Ovary (tissue), 9 donors: Measurements from ENCODE around the gene LRP1. TPM values are rescaled to one million over a fixed set of nuclear protein-coding genes. Genes with fewer than 3 reads are reported as not detected.

Experiments
- DNase-seq, 5 donors: peaks; one replicate each; pipeline ENCODE4 v3.0.0-alpha.2; 2019 to 2020
- H3K27ac ChIP-seq, 2 donors: fragments of 200-600 bp; one replicate each; pipeline versions ENCODE4 v1.5.1 to v1.8.0; 2019 to 2022
- H3K27me3 ChIP-seq: fragments of 200-600 bp; one replicate; pipeline ENCODE4 v1.8.0; 2022
- H3K36me3 ChIP-seq: fragments of 200-600 bp; sonication (generic); one replicate; pipeline ENCODE4 v1.5.1; 2019
- H3K4me1 ChIP-seq: one replicate; pipeline ENCODE4 v1.8.1; 2013; ENCODE audit warnings: mild to moderate bottlenecking, moderate library complexity; ENCODE audit not compliant: insufficient read depth
- H3K4me3 ChIP-seq: fragments of 200-600 bp; sonication (generic); one replicate; pipeline ENCODE4 v1.5.1; 2017
- H3K9me3 ChIP-seq, 2 donors: fragments of 200-600 bp in 1 of 2; sonication (generic) in 1 of 2; one replicate each; pipeline versions ENCODE4 v1.5.1 to v1.8.1; 2013 to 2019; ENCODE audit warnings: mild to moderate bottlenecking in 1 of 2, moderate library complexity in 1 of 2
- EP300 ChIP-seq: sonication (generic); formaldehyde crosslinking; IDR thresholded peaks from one replicate; pipeline ENCODE4 v1.6.1; 2017; ENCODE audit warnings: antibody characterized with exemption
- POLR2A ChIP-seq: fragments of 450-650 bp; IDR thresholded peaks from one replicate; pipeline ENCODE4 v1.6.1; 2017; ENCODE audit warnings: antibody characterized with exemption, mild to moderate bottlenecking, moderate library complexity
- WGBS, 3 donors: extraction: QIAGEN DNeasy Blood & Tissue Kit in 1 of 3; methylation state at CpG; one replicate each; pipeline versions ENCODE4 v1.1.5 to v1.1.7; 2013 to 2017; 5-methylcytosine and 5-hydroxymethylcytosine counted together
- intact Hi-C, 4 donors: fragments of 100-400 bp; cut with DNase I; formaldehyde crosslinking; loops; one replicate each; pipeline versions ENCODE4 v1.11.0 to v1.15.1; 2022 to 2023
- polyA plus RNA-seq, 2 donors: library from polyadenylated mRNA; stranded (reverse); fragments of 200-250 nt in 1 of 2; fragments of 350-450 nt in 1 of 2; fragmentation: Illumina TruSeq in 1 of 2; extraction: RNeasy Lipid Tissue Mini Kit (QIAGEN cat#74804) in 1 of 2; gene quantifications; one replicate each; pipeline ENCODE4 v1.2.3, GENCODE V29; 2013 to 2014
- total RNA-seq, 7 donors: library from RNA; depleted of rRNA in 2 of 7; stranded (reverse); fragments of >200 nt in 2 of 7; fragmentation: NEBNext Ultra II Directional in 3 of 7; extraction: Animal tissue kit (Norgen Biotek cat#: 25700) in 3 of 7; gene quantifications; one replicate each; pipeline versions ENCODE4 v1.1.0 to v1.2.4, GENCODE V29; 2016 to 2023
- TF ChIP-seq, protein P1 (sequence below), 3 donors: fragments of 450-650 bp in 2 of 3; fragments of 200-600 bp in 1 of 3; IDR thresholded peaks; one replicate each; pipeline versions ENCODE4 v1.5.1 to v1.8.0; 2016 to 2022; ENCODE audit warnings: antibody characterized with exemption in 3 of 3, mild to moderate bottlenecking in 1 of 3
- donor health status: DM: no; HTN: no; CAD: no; lungs with moderate emphysema.
- donor health status: DM: no; HTN: no; CAD: no.
- donor health status: Bipolar disorder and iron deficiency.
- donor health status: DM: yes; HTN: yes; CAD: no.
- donor health status: DM: no; HTN: no; CAD: no.
- donor health status: DM: yes; HTN: yes; CAD: no.

LRP1 gene
- total and polyA plus RNA-seq, 9 donors, result 76.4 to 640 (median 323) TPM

DNA sequence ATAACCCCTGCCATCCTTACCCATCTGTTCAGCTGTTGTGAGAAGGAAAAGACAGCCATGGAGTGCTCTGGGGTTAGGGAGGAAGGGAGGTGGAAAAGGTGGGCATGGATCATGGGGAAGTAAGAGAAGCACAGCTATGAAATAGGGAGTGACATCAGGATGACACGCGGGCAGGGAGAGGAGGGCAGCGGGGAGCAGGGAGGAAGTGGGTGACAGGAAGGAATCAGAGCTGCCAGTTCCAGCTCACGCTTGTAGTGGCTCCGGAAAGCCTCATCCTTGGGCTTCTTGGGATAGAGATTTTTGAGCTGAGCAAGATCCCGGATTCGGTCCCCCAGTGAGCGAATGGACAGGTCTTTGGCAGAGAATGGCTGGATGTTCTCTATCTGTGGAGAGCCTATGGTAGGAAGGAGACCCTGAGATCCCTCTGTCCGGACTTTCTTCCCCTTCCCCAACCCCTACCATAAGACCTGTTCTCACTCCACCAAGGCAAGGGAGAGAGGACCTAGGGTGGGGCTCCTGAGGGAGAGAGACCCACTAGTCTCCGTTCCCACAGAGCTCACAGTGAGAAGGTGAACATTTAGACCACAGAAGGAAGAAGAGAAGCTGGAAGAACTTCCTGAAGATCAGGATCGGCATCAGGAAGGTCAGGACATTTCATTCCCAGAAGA, 29.1 kb upstream of the LRP1 start:
- TF ChIP-seq, protein P1, sequence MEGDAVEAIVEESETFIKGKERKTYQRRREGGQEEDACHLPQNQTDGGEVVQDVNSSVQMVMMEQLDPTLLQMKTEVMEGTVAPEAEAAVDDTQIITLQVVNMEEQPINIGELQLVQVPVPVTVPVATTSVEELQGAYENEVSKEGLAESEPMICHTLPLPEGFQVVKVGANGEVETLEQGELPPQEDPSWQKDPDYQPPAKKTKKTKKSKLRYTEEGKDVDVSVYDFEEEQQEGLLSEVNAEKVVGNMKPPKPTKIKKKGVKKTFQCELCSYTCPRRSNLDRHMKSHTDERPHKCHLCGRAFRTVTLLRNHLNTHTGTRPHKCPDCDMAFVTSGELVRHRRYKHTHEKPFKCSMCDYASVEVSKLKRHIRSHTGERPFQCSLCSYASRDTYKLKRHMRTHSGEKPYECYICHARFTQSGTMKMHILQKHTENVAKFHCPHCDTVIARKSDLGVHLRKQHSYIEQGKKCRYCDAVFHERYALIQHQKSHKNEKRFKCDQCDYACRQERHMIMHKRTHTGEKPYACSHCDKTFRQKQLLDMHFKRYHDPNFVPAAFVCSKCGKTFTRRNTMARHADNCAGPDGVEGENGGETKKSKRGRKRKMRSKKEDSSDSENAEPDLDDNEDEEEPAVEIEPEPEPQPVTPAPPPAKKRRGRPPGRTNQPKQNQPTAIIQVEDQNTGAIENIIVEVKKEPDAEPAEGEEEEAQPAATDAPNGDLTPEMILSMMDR (IDR thresholded peaks at IDR 0.05), result no peak
- TF ChIP-seq POLR2A, result no peak
- TF ChIP-seq EP300, result no peak
- peaks cover 4% of the 10 kb centered on the region for H3K4me1 ChIP-seq
- H3K9me3 ChIP-seq, result no peaks in the 10 kb centered on the region
- no peak overlapping the region for H3K4me3 ChIP-seq
- H3K36me3 ChIP-seq, result no peaks in the 10 kb centered on the region
- DNase-seq, result peak in 1 of 5 donors; percentile 6
- H3K27ac ChIP-seq, result no peak overlapping the region
- WGBS, 3 donors, result 77 to 80% (median 78%) methylated on average over 11 of the region's 11 CpGs
- intact Hi-C loops, result no loop called here
- H3K27me3 ChIP-seq, result no peaks in the 10 kb centered on the region

DNA sequence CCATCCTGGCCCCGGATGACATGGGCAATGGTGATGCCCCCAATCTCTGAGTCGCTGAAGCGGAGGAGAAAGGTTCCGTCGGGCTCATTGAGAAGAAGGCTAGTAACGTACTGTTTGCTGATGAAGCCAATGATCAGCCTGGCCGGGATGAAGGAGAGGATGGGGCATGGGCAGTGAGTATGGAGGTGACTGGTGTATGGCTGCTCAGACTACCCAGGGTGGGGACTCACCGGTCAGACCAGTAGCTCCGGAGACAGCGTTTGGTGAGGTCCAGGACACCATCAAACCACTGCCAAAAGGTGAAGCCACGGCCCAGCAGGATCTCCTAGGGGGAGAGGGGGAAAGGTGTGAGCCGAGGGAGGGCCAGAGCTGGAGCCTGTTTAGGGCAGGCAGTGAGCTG, 28.5 kb upstream of the LRP1 start:
- TF ChIP-seq POLR2A (no peak), EP300 (no peak)
- TF ChIP-seq, protein P1 (IDR thresholded peaks at IDR 0.05), result no peak
- no peaks in the 10 kb centered on the region for H3K4me1 ChIP-seq
- no peaks in the 10 kb centered on the region for H3K27me3 ChIP-seq
- H3K36me3 ChIP-seq, result no peaks in the 10 kb centered on the region
- peak in 1 of 5 donors; percentile 20 for DNase-seq
- H3K27ac ChIP-seq, result no peak overlapping the region
- 72 to 82% (median 78%) methylated on average over 12 of the region's 12 CpGs for WGBS, 3 donors
- no peak overlapping the region for H3K4me3 ChIP-seq
- intact Hi-C loops, result no loop called here
- H3K9me3 ChIP-seq, result no peaks in the 10 kb centered on the region

GRCh38 chr12:57101892-57102695, 26.2 kb upstream of the LRP1 start:
- H3K27ac ChIP-seq, result no peak overlapping the region
- H3K36me3 ChIP-seq, result no peaks in the 10 kb centered on the region
- H3K27me3 ChIP-seq, result no peaks in the 10 kb centered on the region
- no peaks in the 10 kb centered on the region for H3K4me1 ChIP-seq
- WGBS, 3 donors, result 58 to 65% (median 59%) methylated on average over 15 of the region's 15 CpGs
- no peaks in the 10 kb centered on the region for H3K9me3 ChIP-seq
- intact Hi-C loops, result no loop called here
- TF ChIP-seq, protein P1 (IDR thresholded peaks at IDR 0.05), result no peak
- TF ChIP-seq POLR2A (no peak), EP300 (no peak)
- peak in 2 of 5 donors; percentile 18 to 19 for DNase-seq
- H3K4me3 ChIP-seq, result no peak overlapping the region

GRCh38 chr12:57103856-57104255, 24.4 kb upstream of the LRP1 start:
- no peak overlapping the region for H3K27ac ChIP-seq
- WGBS, 3 donors, result 83 to 91% (median 86%) methylated on average over 7 of the region's 7 CpGs
- TF ChIP-seq, protein P1 (IDR thresholded peaks at IDR 0.05), result no peak
- TF ChIP-seq EP300, result no peak
- no peak for TF ChIP-seq POLR2A
- no peaks in the 10 kb centered on the region for H3K27me3 ChIP-seq
- no peaks in the 10 kb centered on the region for H3K9me3 ChIP-seq
- H3K36me3 ChIP-seq, result no peaks in the 10 kb centered on the region
- intact Hi-C loops, result no loop called here
- DNase-seq, result no peak
- no peak overlapping the region for H3K4me3 ChIP-seq
- no peaks in the 10 kb centered on the region for H3K4me1 ChIP-seq
